ENCODE data around the gene TCF19.

The TCF19 gene

GRCh38 chr6:31178143-31179041, 20.0 kb downstream of the TCF19 start:
- TF ChIP-seq BACH2 (CRISPR knock-in tag; IDR thresholded peaks at IDR 0.05; ENCODE audit: borderline replicate concordance): no peak
- no peak for TF ChIP-seq PPARA (CRISPR knock-in tag; IDR thresholded peaks at IDR 0.05; ENCODE audit: borderline replicate concordance)
- no peak for TF ChIP-seq ESRRG (CRISPR knock-in tag; IDR thresholded peaks at IDR 0.05)
- TF ChIP-seq TCF4 (CRISPR knock-in tag; IDR thresholded peaks at IDR 0.05; ENCODE audit: borderline replicate concordance): no peak
- no peak for TF ChIP-seq ZNF565 (CRISPR knock-in tag; conservative IDR thresholded peaks at IDR 0.05; ENCODE audit: low read depth)
- TF ChIP-seq, protein P1, sequence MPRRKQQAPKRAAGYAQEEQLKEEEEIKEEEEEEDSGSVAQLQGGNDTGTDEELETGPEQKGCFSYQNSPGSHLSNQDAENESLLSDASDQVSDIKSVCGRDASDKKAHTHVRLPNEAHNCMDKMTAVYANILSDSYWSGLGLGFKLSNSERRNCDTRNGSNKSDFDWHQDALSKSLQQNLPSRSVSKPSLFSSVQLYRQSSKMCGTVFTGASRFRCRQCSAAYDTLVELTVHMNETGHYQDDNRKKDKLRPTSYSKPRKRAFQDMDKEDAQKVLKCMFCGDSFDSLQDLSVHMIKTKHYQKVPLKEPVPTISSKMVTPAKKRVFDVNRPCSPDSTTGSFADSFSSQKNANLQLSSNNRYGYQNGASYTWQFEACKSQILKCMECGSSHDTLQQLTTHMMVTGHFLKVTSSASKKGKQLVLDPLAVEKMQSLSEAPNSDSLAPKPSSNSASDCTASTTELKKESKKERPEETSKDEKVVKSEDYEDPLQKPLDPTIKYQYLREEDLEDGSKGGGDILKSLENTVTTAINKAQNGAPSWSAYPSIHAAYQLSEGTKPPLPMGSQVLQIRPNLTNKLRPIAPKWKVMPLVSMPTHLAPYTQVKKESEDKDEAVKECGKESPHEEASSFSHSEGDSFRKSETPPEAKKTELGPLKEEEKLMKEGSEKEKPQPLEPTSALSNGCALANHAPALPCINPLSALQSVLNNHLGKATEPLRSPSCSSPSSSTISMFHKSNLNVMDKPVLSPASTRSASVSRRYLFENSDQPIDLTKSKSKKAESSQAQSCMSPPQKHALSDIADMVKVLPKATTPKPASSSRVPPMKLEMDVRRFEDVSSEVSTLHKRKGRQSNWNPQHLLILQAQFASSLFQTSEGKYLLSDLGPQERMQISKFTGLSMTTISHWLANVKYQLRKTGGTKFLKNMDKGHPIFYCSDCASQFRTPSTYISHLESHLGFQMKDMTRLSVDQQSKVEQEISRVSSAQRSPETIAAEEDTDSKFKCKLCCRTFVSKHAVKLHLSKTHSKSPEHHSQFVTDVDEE (CRISPR knock-in tag; IDR thresholded peaks at IDR 0.05): no peak
- TF ChIP-seq TOX (CRISPR knock-in tag; IDR thresholded peaks at IDR 0.05; ENCODE audit: borderline replicate concordance): no peak
- TF ChIP-seq, protein P2, sequence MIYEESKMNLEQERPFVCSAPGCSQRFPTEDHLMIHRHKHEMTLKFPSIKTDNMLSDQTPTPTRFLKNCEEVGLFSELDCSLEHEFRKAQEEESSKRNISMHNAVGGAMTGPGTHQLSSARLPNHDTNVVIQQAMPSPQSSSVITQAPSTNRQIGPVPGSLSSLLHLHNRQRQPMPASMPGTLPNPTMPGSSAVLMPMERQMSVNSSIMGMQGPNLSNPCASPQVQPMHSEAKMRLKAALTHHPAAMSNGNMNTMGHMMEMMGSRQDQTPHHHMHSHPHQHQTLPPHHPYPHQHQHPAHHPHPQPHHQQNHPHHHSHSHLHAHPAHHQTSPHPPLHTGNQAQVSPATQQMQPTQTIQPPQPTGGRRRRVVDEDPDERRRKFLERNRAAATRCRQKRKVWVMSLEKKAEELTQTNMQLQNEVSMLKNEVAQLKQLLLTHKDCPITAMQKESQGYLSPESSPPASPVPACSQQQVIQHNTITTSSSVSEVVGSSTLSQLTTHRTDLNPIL (CRISPR knock-in tag; IDR thresholded peaks at IDR 0.05; ENCODE audit: low read depth): no peak
- TF ChIP-seq CSDC2 (CRISPR knock-in tag; IDR thresholded peaks at IDR 0.05): no peak
- TF ChIP-seq ARNTL (CRISPR knock-in tag; IDR thresholded peaks at IDR 0.05; ENCODE audit: borderline replicate concordance, low read depth): no peak
- no peak for TF ChIP-seq SNAI2 (CRISPR knock-in tag; IDR thresholded peaks at IDR 0.05)
- TF ChIP-seq ISL1 (CRISPR knock-in tag; IDR thresholded peaks at IDR 0.05): no peak
- TF ChIP-seq ZC3H10 (CRISPR knock-in tag; IDR thresholded peaks at IDR 0.05): no peak
- TF ChIP-seq, protein P3, sequence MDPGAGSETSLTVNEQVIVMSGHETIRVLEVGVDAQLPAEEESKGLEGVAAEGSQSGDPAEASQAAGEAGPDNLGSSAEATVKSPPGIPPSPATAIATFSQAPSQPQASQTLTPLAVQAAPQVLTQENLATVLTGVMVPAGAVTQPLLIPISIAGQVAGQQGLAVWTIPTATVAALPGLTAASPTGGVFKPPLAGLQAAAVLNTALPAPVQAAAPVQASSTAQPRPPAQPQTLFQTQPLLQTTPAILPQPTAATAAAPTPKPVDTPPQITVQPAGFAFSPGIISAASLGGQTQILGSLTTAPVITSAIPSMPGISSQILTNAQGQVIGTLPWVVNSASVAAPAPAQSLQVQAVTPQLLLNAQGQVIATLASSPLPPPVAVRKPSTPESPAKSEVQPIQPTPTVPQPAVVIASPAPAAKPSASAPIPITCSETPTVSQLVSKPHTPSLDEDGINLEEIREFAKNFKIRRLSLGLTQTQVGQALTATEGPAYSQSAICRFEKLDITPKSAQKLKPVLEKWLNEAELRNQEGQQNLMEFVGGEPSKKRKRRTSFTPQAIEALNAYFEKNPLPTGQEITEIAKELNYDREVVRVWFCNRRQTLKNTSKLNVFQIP (CRISPR knock-in tag; IDR thresholded peaks at IDR 0.05; ENCODE audit: borderline replicate concordance, low read depth): no peak
- no peak for TF ChIP-seq RARB (CRISPR knock-in tag; IDR thresholded peaks at IDR 0.05)
- TF ChIP-seq CSRNP3 (CRISPR knock-in tag; IDR thresholded peaks at IDR 0.05): no peak
- TF ChIP-seq ZNF70 (CRISPR knock-in tag; IDR thresholded peaks at IDR 0.05): no peak
- TF ChIP-seq ZFP3 (CRISPR knock-in tag; IDR thresholded peaks at IDR 0.05): no peak
- no peak for ATAC-seq

GRCh38 chr6:31179042-31179386, 20.6 kb downstream of the TCF19 start:
- TF ChIP-seq, protein P4, sequence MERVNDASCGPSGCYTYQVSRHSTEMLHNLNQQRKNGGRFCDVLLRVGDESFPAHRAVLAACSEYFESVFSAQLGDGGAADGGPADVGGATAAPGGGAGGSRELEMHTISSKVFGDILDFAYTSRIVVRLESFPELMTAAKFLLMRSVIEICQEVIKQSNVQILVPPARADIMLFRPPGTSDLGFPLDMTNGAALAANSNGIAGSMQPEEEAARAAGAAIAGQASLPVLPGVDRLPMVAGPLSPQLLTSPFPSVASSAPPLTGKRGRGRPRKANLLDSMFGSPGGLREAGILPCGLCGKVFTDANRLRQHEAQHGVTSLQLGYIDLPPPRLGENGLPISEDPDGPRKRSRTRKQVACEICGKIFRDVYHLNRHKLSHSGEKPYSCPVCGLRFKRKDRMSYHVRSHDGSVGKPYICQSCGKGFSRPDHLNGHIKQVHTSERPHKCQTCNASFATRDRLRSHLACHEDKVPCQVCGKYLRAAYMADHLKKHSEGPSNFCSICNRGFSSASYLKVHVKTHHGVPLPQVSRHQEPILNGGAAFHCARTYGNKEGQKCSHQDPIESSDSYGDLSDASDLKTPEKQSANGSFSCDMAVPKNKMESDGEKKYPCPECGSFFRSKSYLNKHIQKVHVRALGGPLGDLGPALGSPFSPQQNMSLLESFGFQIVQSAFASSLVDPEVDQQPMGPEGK (CRISPR knock-in tag; IDR thresholded peaks at IDR 0.05; ENCODE audit: borderline replicate concordance): no peak
- no peak for TF ChIP-seq OSR1 (CRISPR knock-in tag; IDR thresholded peaks at IDR 0.05)
- no peak for TF ChIP-seq ZC3H10 (CRISPR knock-in tag; IDR thresholded peaks at IDR 0.05)
- TF ChIP-seq SNAI2 (CRISPR knock-in tag; IDR thresholded peaks at IDR 0.05): no peak
- no peak for ATAC-seq

- no peak for ATAC-seq
- TF ChIP-seq ESRRG (CRISPR knock-in tag; IDR thresholded peaks at IDR 0.05) (no peak), ISL1 (CRISPR knock-in tag; IDR thresholded peaks at IDR 0.05) (no peak), ARNTL (CRISPR knock-in tag; IDR thresholded peaks at IDR 0.05; ENCODE audit: borderline replicate concordance, low read depth) (no peak), ZC3H10 (CRISPR knock-in tag; IDR thresholded peaks at IDR 0.05) (no peak), PPARA (CRISPR knock-in tag; IDR thresholded peaks at IDR 0.05; ENCODE audit: borderline replicate concordance) (no peak), BACH2 (CRISPR knock-in tag; IDR thresholded peaks at IDR 0.05; ENCODE audit: borderline replicate concordance) (no peak), ZNF565 (CRISPR knock-in tag; conservative IDR thresholded peaks at IDR 0.05; ENCODE audit: low read depth) (no peak), CSDC2 (CRISPR knock-in tag; IDR thresholded peaks at IDR 0.05) (no peak), TCF4 (CRISPR knock-in tag; IDR thresholded peaks at IDR 0.05; ENCODE audit: borderline replicate concordance) (no peak), ZNF70 (CRISPR knock-in tag; IDR thresholded peaks at IDR 0.05) (no peak), TOX (CRISPR knock-in tag; IDR thresholded peaks at IDR 0.05; ENCODE audit: borderline replicate concordance) (no peak), ZFP3 (CRISPR knock-in tag; IDR thresholded peaks at IDR 0.05) (no peak), CSRNP3 (CRISPR knock-in tag; IDR thresholded peaks at IDR 0.05) (no peak), RARB (CRISPR knock-in tag; IDR thresholded peaks at IDR 0.05) (no peak), ZFP30 (CRISPR knock-in tag; IDR thresholded peaks at IDR 0.05) (no peak), OSR1 (CRISPR knock-in tag; IDR thresholded peaks at IDR 0.05) (no peak)
- TF ChIP-seq, protein P3 (CRISPR knock-in tag; IDR thresholded peaks at IDR 0.05; ENCODE audit: borderline replicate concordance, low read depth): no peak
These were observed 21.5 kb downstream of the TCF19 start for GRCh38 chr6:31179896-31180295.

Data from SK-N-SH treated with all-trans-retinoic acid at 6 μM for 48 hours (cell line).